SK-N-SH treated with all-trans-retinoic acid at 6 μM for 48 hours (cell line): ENCODE data around the gene NCDN.
A peak's percentile ranks its signal among the peaks of the same experiment; 100 is the strongest.

ENCODE experiments used
- ATAC-seq: fragments of 200-7000 bp; cut with Tn5 transposase; 3 replicates; pipeline ENCODE4 v1.9.1; 2020; ENCODE audit warnings: mild to moderate bottlenecking, moderate library complexity
- BACH2 ChIP-seq: fragments of 250-450 bp; sonication (Bioruptor Pico); IDR thresholded peaks from 2 replicates; pipeline ENCODE4 v1.9.0; 2021; ENCODE audit warnings: mild to moderate bottlenecking, borderline replicate concordance
- CSRNP3 ChIP-seq: fragments of 250-450 bp; sonication (Bioruptor Pico); IDR thresholded peaks from 2 replicates; pipeline ENCODE4 v1.5.1; 2021; ENCODE audit warnings: mild to moderate bottlenecking, moderate library complexity
- ESRRG ChIP-seq: fragments of 250-450 bp; sonication (Bioruptor Pico); IDR thresholded peaks from 2 replicates; pipeline ENCODE4 v1.6.1; 2021; ENCODE audit warnings: mild to moderate bottlenecking
- GLIS3 ChIP-seq: fragments of 250-450 bp; sonication (Bioruptor Pico); IDR thresholded peaks from 2 replicates; pipeline ENCODE4 v1.5.0; 2020; ENCODE audit warnings: mild to moderate bottlenecking, moderate library complexity
- ISL1 ChIP-seq: fragments of 250-450 bp; sonication (Bioruptor Pico); IDR thresholded peaks from 2 replicates; pipeline ENCODE4 v2.1.2; 2022; ENCODE audit warnings: mild to moderate bottlenecking, moderate library complexity
- OSR1 ChIP-seq: fragments of 250-450 bp; sonication (Bioruptor Pico); IDR thresholded peaks from 2 replicates; pipeline ENCODE4 v1.8.0; 2022; ENCODE audit warnings: moderate library complexity, mild to moderate bottlenecking, inconsistent platforms
- PPARA ChIP-seq: fragments of 250-450 bp; sonication (Bioruptor Pico); IDR thresholded peaks from 2 replicates; pipeline ENCODE4 v1.5.0; 2020; ENCODE audit warnings: mild to moderate bottlenecking, borderline replicate concordance
- RARB ChIP-seq: fragments of 250-450 bp; sonication (Bioruptor Pico); IDR thresholded peaks from 2 replicates; pipeline ENCODE4 v1.8.0; 2021; ENCODE audit warnings: mild to moderate bottlenecking, moderate library complexity
- SNAI2 ChIP-seq: fragments of 250-450 bp; sonication (Bioruptor Pico); IDR thresholded peaks from 2 replicates; pipeline ENCODE4 v1.5.0; 2020; ENCODE audit warnings: mild to moderate bottlenecking, moderate library complexity
- TCF4 ChIP-seq: fragments of 250-450 bp; sonication (Bioruptor Pico); IDR thresholded peaks from 2 replicates; pipeline ENCODE4 v1.8.0; 2021; ENCODE audit warnings: mild to moderate bottlenecking, moderate library complexity, borderline replicate concordance
- TOX ChIP-seq: fragments of 250-450 bp; sonication (Bioruptor Pico); IDR thresholded peaks from 2 replicates; pipeline ENCODE4 v1.8.0; 2021; ENCODE audit warnings: mild to moderate bottlenecking, moderate library complexity, borderline replicate concordance
- ZC3H10 ChIP-seq: fragments of 250-450 bp; sonication (Bioruptor Pico); IDR thresholded peaks from 2 replicates; pipeline ENCODE4 v1.5.1; 2021; ENCODE audit warnings: mild to moderate bottlenecking, moderate library complexity
- ZFP3 ChIP-seq: fragments of 250-450 bp; sonication (Bioruptor Pico); IDR thresholded peaks from 2 replicates; pipeline ENCODE4 v1.5.0; 2020; ENCODE audit warnings: mild to moderate bottlenecking, moderate library complexity
- ZFP30 ChIP-seq: fragments of 450-650 bp; formaldehyde crosslinking; IDR thresholded peaks from 2 replicates; pipeline ENCODE4 v1.5.0; 2022; ENCODE audit warnings: mild to moderate bottlenecking, moderate library complexity
- ZNF565 ChIP-seq: fragments of 450-650 bp; formaldehyde crosslinking; conservative IDR thresholded peaks from 2 replicates; pipeline ENCODE4 v1.5.0; 2020; ENCODE audit warnings: low read depth, mild to moderate bottlenecking, moderate library complexity
- ZNF70 ChIP-seq: fragments of 450-650 bp; formaldehyde crosslinking; IDR thresholded peaks from 2 replicates; pipeline ENCODE4 v1.5.0; 2020; ENCODE audit warnings: mild to moderate bottlenecking, moderate library complexity
- ZNF8 ChIP-seq: fragments of 450-650 bp; formaldehyde crosslinking; IDR thresholded peaks from 2 replicates; pipeline ENCODE4 v1.5.0; 2020; ENCODE audit warnings: mild to moderate bottlenecking, moderate library complexity
- TF ChIP-seq, protein P1 (sequence below): fragments of 250-450 bp; sonication (Bioruptor Pico); IDR thresholded peaks from 2 replicates; pipeline ENCODE4 v1.8.0; 2021; ENCODE audit warnings: low read depth, mild to moderate bottlenecking, moderate library complexity, borderline replicate concordance
- TF ChIP-seq, protein P2 (sequence below): fragments of 250-450 bp; sonication (Bioruptor Pico); IDR thresholded peaks from 2 replicates; pipeline ENCODE4 v1.8.0; 2020; ENCODE audit warnings: mild to moderate bottlenecking, moderate library complexity, borderline replicate concordance
- TF ChIP-seq, protein P3 (sequence below): fragments of 250-450 bp; sonication (Bioruptor Pico); IDR thresholded peaks from 2 replicates; pipeline ENCODE4 v1.5.0; 2020; ENCODE audit warnings: mild to moderate bottlenecking, moderate library complexity
- TF ChIP-seq, protein P4 (sequence below): fragments of 250-450 bp; sonication (Bioruptor Pico); IDR thresholded peaks from 2 replicates; pipeline ENCODE4 v1.5.1; 2020; ENCODE audit warnings: low read depth, mild to moderate bottlenecking, moderate library complexity

Gene NCDN

GRCh38 chr1:35557611-35558373 lies at the start of gene NCDN:
NCDN (plus strand) TSS chr1:35557799; CDS start chr1:35558191, 392 bp downstream.
- TF ChIP-seq ESRRG (CRISPR knock-in tag): no peak
- TF ChIP-seq TOX: no peak
- no peak for TF ChIP-seq ZNF8
- no peak for TF ChIP-seq ZFP3
- TF ChIP-seq SNAI2 (CRISPR knock-in tag): no peak
- no peak for TF ChIP-seq BACH2 (CRISPR knock-in tag)
- no peak for TF ChIP-seq TCF4
- TF ChIP-seq PPARA (CRISPR knock-in tag): no peak
- TF ChIP-seq, protein P1, sequence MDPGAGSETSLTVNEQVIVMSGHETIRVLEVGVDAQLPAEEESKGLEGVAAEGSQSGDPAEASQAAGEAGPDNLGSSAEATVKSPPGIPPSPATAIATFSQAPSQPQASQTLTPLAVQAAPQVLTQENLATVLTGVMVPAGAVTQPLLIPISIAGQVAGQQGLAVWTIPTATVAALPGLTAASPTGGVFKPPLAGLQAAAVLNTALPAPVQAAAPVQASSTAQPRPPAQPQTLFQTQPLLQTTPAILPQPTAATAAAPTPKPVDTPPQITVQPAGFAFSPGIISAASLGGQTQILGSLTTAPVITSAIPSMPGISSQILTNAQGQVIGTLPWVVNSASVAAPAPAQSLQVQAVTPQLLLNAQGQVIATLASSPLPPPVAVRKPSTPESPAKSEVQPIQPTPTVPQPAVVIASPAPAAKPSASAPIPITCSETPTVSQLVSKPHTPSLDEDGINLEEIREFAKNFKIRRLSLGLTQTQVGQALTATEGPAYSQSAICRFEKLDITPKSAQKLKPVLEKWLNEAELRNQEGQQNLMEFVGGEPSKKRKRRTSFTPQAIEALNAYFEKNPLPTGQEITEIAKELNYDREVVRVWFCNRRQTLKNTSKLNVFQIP (CRISPR knock-in tag): no peak
- TF ChIP-seq, protein P2, sequence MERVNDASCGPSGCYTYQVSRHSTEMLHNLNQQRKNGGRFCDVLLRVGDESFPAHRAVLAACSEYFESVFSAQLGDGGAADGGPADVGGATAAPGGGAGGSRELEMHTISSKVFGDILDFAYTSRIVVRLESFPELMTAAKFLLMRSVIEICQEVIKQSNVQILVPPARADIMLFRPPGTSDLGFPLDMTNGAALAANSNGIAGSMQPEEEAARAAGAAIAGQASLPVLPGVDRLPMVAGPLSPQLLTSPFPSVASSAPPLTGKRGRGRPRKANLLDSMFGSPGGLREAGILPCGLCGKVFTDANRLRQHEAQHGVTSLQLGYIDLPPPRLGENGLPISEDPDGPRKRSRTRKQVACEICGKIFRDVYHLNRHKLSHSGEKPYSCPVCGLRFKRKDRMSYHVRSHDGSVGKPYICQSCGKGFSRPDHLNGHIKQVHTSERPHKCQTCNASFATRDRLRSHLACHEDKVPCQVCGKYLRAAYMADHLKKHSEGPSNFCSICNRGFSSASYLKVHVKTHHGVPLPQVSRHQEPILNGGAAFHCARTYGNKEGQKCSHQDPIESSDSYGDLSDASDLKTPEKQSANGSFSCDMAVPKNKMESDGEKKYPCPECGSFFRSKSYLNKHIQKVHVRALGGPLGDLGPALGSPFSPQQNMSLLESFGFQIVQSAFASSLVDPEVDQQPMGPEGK (CRISPR knock-in tag): no peak
- no peak for TF ChIP-seq ISL1 (CRISPR knock-in tag)

DNA sequence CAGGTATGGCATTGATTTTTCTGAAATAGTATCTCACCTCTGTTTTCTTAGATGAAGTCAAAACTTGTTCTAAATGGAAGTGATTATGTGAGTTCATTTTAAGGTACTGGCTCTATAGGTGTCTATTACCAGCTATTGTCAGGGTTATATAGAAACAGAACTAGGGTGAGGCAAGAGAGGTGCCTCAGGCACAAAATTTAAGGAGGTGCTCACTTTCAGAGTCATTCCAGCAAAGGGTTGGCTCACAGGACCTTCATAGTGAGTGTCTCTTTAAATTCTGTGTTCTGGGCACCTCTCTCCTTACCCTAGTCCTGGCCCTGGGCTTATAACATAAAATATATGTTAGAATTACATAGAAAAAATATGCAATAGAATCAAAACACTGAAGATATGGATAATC lies 49.7 kb upstream of the NCDN start:
- TF ChIP-seq, protein P3, sequence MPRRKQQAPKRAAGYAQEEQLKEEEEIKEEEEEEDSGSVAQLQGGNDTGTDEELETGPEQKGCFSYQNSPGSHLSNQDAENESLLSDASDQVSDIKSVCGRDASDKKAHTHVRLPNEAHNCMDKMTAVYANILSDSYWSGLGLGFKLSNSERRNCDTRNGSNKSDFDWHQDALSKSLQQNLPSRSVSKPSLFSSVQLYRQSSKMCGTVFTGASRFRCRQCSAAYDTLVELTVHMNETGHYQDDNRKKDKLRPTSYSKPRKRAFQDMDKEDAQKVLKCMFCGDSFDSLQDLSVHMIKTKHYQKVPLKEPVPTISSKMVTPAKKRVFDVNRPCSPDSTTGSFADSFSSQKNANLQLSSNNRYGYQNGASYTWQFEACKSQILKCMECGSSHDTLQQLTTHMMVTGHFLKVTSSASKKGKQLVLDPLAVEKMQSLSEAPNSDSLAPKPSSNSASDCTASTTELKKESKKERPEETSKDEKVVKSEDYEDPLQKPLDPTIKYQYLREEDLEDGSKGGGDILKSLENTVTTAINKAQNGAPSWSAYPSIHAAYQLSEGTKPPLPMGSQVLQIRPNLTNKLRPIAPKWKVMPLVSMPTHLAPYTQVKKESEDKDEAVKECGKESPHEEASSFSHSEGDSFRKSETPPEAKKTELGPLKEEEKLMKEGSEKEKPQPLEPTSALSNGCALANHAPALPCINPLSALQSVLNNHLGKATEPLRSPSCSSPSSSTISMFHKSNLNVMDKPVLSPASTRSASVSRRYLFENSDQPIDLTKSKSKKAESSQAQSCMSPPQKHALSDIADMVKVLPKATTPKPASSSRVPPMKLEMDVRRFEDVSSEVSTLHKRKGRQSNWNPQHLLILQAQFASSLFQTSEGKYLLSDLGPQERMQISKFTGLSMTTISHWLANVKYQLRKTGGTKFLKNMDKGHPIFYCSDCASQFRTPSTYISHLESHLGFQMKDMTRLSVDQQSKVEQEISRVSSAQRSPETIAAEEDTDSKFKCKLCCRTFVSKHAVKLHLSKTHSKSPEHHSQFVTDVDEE (CRISPR knock-in tag): no peak
- TF ChIP-seq OSR1 (CRISPR knock-in tag) (no peak), ZC3H10 (no peak), RARB (CRISPR knock-in tag) (no peak), ZFP30 (CRISPR knock-in tag) (no peak)
- no peak for ATAC-seq

More at GRCh38 chr1:35557611-35558373, at the start of gene NCDN:
- peak; percentile 93 for ATAC-seq

DNA sequence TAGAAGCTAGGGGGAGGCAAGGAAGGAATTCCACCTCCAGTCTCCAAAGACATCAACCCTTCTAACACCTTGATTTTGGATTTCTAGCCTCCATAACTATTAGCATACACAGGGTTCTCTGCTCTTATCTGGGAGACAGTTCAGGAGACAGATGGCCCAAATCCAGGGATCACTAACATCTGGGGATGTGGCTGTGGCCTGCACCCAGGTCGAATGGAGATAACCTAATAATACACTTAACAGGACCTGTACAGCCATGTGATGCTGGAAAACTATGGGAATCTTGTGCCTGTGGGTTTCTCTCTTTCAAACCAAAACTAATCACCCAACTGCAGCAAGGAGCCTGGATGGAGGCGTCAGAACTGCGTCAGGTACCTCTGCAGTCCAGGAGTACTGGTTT lies 48.0 kb upstream of the NCDN start:
- no peak for TF ChIP-seq PPARA (CRISPR knock-in tag)
- peak; percentile 28; the same call in 1 of the 2 replicates for TF ChIP-seq TCF4
- TF ChIP-seq GLIS3 (CRISPR knock-in tag): no peak
- TF ChIP-seq CSRNP3 (CRISPR knock-in tag): no peak
- TF ChIP-seq OSR1 (CRISPR knock-in tag): no peak
- TF ChIP-seq ESRRG (CRISPR knock-in tag): no peak
- TF ChIP-seq ZNF70 (CRISPR knock-in tag): no peak
- TF ChIP-seq TOX: no peak

DNA sequence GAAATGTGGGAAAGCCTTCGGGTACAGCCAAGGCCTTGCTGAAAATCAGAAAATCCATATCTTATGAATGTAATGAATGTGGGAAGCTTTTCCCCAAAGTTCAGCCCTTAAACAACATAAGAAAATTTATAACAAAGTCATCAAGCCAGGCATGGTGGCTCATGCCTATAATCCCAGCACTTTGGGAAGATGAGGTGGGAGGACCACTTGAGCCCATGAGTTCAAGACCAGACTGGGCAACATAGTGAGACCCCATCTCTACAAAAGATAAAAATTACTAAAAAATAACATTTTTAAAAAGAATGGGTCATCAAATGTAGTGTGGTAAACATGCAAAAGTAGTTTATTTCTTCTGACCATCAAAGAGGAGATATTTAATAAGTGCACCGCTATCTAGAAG lies 46.3 kb upstream of the NCDN start:
- ATAC-seq: no peak
- no peak for TF ChIP-seq ZFP30 (CRISPR knock-in tag)
- no peak for TF ChIP-seq BACH2 (CRISPR knock-in tag)
- no peak for TF ChIP-seq PPARA (CRISPR knock-in tag)
- TF ChIP-seq OSR1 (CRISPR knock-in tag): no peak
- TF ChIP-seq ZFP3: no peak
- no peak for TF ChIP-seq ZNF8
- TF ChIP-seq ISL1 (CRISPR knock-in tag): no peak
- TF ChIP-seq ESRRG (CRISPR knock-in tag): no peak
- TF ChIP-seq ZNF565 (CRISPR knock-in tag): no peak
- TF ChIP-seq, protein P4, sequence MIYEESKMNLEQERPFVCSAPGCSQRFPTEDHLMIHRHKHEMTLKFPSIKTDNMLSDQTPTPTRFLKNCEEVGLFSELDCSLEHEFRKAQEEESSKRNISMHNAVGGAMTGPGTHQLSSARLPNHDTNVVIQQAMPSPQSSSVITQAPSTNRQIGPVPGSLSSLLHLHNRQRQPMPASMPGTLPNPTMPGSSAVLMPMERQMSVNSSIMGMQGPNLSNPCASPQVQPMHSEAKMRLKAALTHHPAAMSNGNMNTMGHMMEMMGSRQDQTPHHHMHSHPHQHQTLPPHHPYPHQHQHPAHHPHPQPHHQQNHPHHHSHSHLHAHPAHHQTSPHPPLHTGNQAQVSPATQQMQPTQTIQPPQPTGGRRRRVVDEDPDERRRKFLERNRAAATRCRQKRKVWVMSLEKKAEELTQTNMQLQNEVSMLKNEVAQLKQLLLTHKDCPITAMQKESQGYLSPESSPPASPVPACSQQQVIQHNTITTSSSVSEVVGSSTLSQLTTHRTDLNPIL (CRISPR knock-in tag): no peak
- TF ChIP-seq TOX: no peak
- TF ChIP-seq CSRNP3 (CRISPR knock-in tag): no peak
- TF ChIP-seq, protein P1 (CRISPR knock-in tag): no peak

More for the DNA sequence above, 48.0 kb upstream of the NCDN start:
- no peak for ATAC-seq
